GM21515 (cell line): ENCODE data around the gene SPINDOC.
"Not testable (repeated sequence)": the region's sequence is repeated elsewhere in the genome, so short reads cannot be mapped to it uniquely, and the experiment has no call there.

Experiments
- ATAC-seq: cut with Tn5 transposase; IDR thresholded peaks from one replicate; pipeline ENCODE4 v1.9.1; 2021; ENCODE audit not compliant: unreplicated experiment

SPINDOC gene

GRCh38 chr11:63850920-63851319, 37.7 kb downstream of the SPINDOC start:
- ATAC-seq, result no peak

GRCh38 chr11:63851364-63851763, 38.1 kb downstream of the SPINDOC start:
- no peak for ATAC-seq

GRCh38 chr11:63853476-63853875, 40.2 kb downstream of the SPINDOC start:
- ATAC-seq, result no peak

- no peak for ATAC-seq
Measured at GRCh38 chr11:63854696-63855095, 41.4 kb downstream of the SPINDOC start.

GRCh38 chr11:63855975-63856374, 42.7 kb downstream of the SPINDOC start:
- no peak for ATAC-seq

GRCh38 chr11:63858628-63859550, 45.6 kb downstream of the SPINDOC start:
- ATAC-seq, result no peak

- ATAC-seq, result no peak
Measured at GRCh38 chr11:63862923-63863322, 49.7 kb downstream of the SPINDOC start.

GRCh38 chr11:63863620-63864019, 50.4 kb downstream of the SPINDOC start:
- ATAC-seq, result not testable (repeated sequence)

- peak; percentile 48 for ATAC-seq
Measured at GRCh38 chr11:63866211-63866610, 53.0 kb downstream of the SPINDOC start.

GRCh38 chr11:63867511-63867910, 54.3 kb downstream of the SPINDOC start:
- ATAC-seq, result no peak

- no peak for ATAC-seq
Measured at GRCh38 chr11:63868399-63869064, 55.3 kb downstream of the SPINDOC start.

- no peak for ATAC-seq
Measured at GRCh38 chr11:63869171-63869591, 55.9 kb downstream of the SPINDOC start.

- ATAC-seq, result no peak
Measured at GRCh38 chr11:63869683-63870082, 56.4 kb downstream of the SPINDOC start.

- no peak for ATAC-seq
Measured at GRCh38 chr11:63870351-63871140, 57.3 kb downstream of the SPINDOC start.

- ATAC-seq, result peak; percentile 82
Measured at GRCh38 chr11:63871962-63872799, 58.9 kb downstream of the SPINDOC start.

GRCh38 chr11:63872800-63873197, 59.5 kb downstream of the SPINDOC start:
- ATAC-seq, result no peak

GRCh38 chr11:63873311-63873710, 60.1 kb downstream of the SPINDOC start:
- ATAC-seq, result no peak

- no peak for ATAC-seq
Measured at GRCh38 chr11:63874511-63874910, 61.3 kb downstream of the SPINDOC start.

- no peak for ATAC-seq
Measured at GRCh38 chr11:63875506-63876065, 62.3 kb downstream of the SPINDOC start.

GRCh38 chr11:63876616-63877015, 63.4 kb downstream of the SPINDOC start:
- no peak for ATAC-seq
